Endodermal cell (in vitro differentiated cells): ENCODE results near the gene CLCNKB. TPM values are rescaled to one million over a fixed set of nuclear protein-coding genes. Genes with fewer than 3 reads are reported as not detected.

Experiments used
- DNase-seq: peaks from one replicate; pipeline ENCODE4 v3.0.0-alpha.2; 2017
- H3K27ac ChIP-seq: 2 replicates; pipeline ENCODE4 v1.5.1; 2013; ENCODE audit warnings: mild to moderate bottlenecking, low read depth, low read length, moderate library complexity
- H3K27me3 ChIP-seq: 2 replicates; pipeline ENCODE4 v1.6.1; 2013; ENCODE audit warnings: mild to moderate bottlenecking, low read length, moderate library complexity; ENCODE audit not compliant: insufficient read depth, control insufficient read depth, poor library complexity, severe bottlenecking
- H3K36me3 ChIP-seq: 2 replicates; pipeline ENCODE4 v1.7.0; 2013; ENCODE audit warnings: mild to moderate bottlenecking, low read length, moderate library complexity; ENCODE audit not compliant: control insufficient read depth, insufficient read depth
- H3K4me1 ChIP-seq: one replicate; pipeline ENCODE4 v1.7.0; 2013; ENCODE audit warnings: low read length; ENCODE audit not compliant: control insufficient read depth, insufficient read depth
- H3K4me3 ChIP-seq: 2 replicates; pipeline ENCODE4 v1.5.1; 2013; ENCODE audit warnings: mild to moderate bottlenecking, low read length, moderate library complexity
- H3K9ac ChIP-seq: 2 replicates; pipeline ENCODE4 v1.6.1; 2013; ENCODE audit warnings: mild to moderate bottlenecking, low read length, moderate library complexity; ENCODE audit not compliant: poor library complexity, severe bottlenecking; ENCODE audit errors: extremely low read depth
- H3K9me3 ChIP-seq: 2 replicates; pipeline ENCODE4 v1.6.1; 2013; ENCODE audit warnings: mild to moderate bottlenecking, low read length, moderate library complexity; ENCODE audit not compliant: control insufficient read depth
- H3K27ac Mint-ChIP-seq: 2 replicates; pipeline ENCODE4 v1.8.0; 2020; ENCODE audit warnings: mixed read lengths
- H3K27me3 Mint-ChIP-seq: 2 replicates; pipeline ENCODE4 v1.8.0; 2021; ENCODE audit warnings: mild to moderate bottlenecking, mixed read lengths; ENCODE audit not compliant: insufficient read depth
- H3K36me3 Mint-ChIP-seq: 2 replicates; pipeline ENCODE4 v1.8.0; 2020; ENCODE audit warnings: low read depth, mixed read lengths
- H3K4me1 Mint-ChIP-seq: 2 replicates; pipeline ENCODE4 v1.8.0; 2020; ENCODE audit warnings: mixed read lengths
- H3K4me3 Mint-ChIP-seq: 2 replicates; pipeline ENCODE4 v1.8.0; 2020; ENCODE audit warnings: mild to moderate bottlenecking, moderate library complexity, mixed read lengths
- H3K9me3 Mint-ChIP-seq: 2 replicates; pipeline ENCODE4 v1.8.0; 2020; ENCODE audit warnings: mild to moderate bottlenecking, mixed read lengths
- whole genome bisulfite sequencing, 2 experiments: methylation state at CpG; one replicate each; pipeline versions ENCODE4 v1.1.5 to v1.1.7; 2013; ENCODE audit warnings: missing lambda C conversion rate in 2 of 2, mixed read lengths in 1 of 2; ENCODE audit not compliant: insufficient coverage in 1 of 2, insufficient read length in 1 of 2; 5-methylcytosine and 5-hydroxymethylcytosine counted together
- total RNA-seq, 2 donors: library from RNA; stranded (reverse); fragmentation: NEBNext Ultra II Directional in 1 of 2; extraction: Animal tissue kit (Norgen Biotek cat#: 25700) in 1 of 2; gene quantifications; 2 replicates in 1 of 2; 3 replicates in 1 of 2; pipeline ENCODE4 v1.2.1, GENCODE V29; 2021
- TF ChIP-seq, protein P1 (sequence below): fragments of 200-600 bp; sonication (generic); conservative IDR thresholded peaks from 2 replicates; pipeline ENCODE4 v1.5.0; 2021; ENCODE audit warnings: antibody characterized with exemption, mild to moderate bottlenecking

CLCNKB gene
- total RNA-seq, 2 donors from 2014 or later, result 3.6 to 3.7 TPM

DNA sequence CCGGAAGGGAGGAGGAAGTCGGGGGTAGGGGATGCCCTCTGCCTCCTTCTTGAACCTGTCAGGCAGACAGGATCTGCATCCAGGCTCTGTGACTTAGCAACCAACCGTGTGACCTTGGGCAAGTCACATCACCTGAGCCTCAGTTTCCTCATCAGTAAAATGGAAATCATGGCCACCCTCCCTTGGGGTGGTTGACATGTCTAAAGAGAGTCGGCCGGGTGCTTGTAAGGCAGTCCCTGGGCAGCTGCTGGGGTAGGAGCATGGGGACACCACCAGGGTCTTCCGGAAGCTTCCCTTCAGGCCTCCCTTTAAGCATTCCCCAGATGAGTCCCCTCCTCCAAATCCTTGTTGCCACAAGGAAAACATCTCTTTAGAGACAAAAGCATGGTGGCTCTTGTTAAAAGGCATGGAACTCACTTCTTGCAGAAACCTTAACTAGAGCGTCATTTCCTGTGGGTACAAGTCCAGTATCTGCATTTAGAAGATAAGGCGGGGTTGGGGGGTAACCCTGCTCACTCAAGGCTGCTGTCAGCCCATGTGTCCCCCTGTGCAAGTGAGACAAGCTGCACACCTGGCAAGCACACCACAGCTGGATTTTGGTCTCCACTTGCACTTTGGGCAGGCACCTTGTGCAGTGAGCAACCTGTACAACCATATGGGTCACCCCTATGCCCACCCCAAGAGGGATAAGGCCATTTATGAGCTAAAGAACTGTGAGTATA, 10.4 kb downstream of the CLCNKB start:
- H3K27me3 ChIP-seq, result no peaks in the 10 kb centered on the region
- H3K4me3 Mint-ChIP-seq, result no peak overlapping the region
- WGBS, 2 experiments, result 95 to 100% methylated on average over 2 to 7 of the region's 8 CpGs
- H3K9me3 ChIP-seq, result no peaks in the 10 kb centered on the region
- TF ChIP-seq, protein P1, sequence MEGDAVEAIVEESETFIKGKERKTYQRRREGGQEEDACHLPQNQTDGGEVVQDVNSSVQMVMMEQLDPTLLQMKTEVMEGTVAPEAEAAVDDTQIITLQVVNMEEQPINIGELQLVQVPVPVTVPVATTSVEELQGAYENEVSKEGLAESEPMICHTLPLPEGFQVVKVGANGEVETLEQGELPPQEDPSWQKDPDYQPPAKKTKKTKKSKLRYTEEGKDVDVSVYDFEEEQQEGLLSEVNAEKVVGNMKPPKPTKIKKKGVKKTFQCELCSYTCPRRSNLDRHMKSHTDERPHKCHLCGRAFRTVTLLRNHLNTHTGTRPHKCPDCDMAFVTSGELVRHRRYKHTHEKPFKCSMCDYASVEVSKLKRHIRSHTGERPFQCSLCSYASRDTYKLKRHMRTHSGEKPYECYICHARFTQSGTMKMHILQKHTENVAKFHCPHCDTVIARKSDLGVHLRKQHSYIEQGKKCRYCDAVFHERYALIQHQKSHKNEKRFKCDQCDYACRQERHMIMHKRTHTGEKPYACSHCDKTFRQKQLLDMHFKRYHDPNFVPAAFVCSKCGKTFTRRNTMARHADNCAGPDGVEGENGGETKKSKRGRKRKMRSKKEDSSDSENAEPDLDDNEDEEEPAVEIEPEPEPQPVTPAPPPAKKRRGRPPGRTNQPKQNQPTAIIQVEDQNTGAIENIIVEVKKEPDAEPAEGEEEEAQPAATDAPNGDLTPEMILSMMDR, result no peak
- H3K27ac Mint-ChIP-seq, result no peak overlapping the region
- H3K4me1 Mint-ChIP-seq, result peaks cover 19% of the 10 kb centered on the region
- DNase-seq, result no peak
- H3K4me1 ChIP-seq, result peaks cover 2% of the 10 kb centered on the region
- no peak overlapping the region for H3K27ac ChIP-seq
- no peak overlapping the region for H3K4me3 ChIP-seq
- no peaks in the 10 kb centered on the region for H3K36me3 Mint-ChIP-seq
- no peaks in the 10 kb centered on the region for H3K27me3 Mint-ChIP-seq
- H3K9ac ChIP-seq, result no peak overlapping the region
- H3K36me3 ChIP-seq, result no peaks in the 10 kb centered on the region
- no peaks in the 10 kb centered on the region for H3K9me3 Mint-ChIP-seq

DNA sequence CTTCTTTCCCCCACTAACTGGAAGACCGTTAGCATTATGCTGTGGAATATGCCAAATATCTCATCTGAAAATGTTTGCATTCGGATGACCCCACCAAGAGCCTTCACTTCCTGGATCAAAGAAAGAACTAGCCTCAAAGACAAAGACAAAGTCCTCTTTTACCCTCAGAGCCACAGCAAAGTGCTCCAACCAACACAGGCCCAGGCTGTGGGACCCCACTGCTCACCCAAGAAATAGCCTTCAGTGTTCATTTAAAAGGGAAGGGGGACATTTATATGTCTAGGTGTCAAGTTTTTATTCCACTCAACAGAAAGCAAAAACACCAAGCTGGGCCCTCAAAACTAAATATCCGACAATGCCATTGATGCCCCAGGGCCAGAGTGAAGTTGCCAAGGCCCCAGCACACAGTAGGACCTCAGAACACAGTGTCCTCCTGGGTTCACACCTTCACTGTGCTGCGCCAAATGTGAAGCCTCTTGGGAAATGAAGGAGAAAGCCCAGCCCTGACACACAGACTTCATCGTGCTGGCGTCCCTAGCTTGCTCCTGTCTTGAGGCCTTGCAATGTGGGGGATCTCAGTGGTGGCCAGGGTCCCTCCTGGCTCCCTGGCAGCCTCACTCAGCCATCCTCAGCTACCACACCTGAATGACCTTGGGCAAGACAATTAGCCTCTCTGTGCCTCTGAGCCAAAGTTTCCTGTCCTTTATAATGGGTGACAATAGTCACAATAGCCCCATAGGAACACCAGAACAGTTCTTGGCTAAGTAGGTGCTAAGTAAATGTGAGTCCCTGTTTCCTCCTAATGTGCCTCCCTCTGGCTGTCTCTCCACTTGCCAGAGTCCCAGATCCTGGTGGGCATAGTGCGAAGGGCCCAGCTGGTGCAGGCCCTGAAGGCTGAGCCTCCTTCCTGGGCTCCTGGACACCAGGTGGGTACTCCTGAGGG, 11.3 kb downstream of the CLCNKB start:
- H3K27me3 Mint-ChIP-seq, result no peaks in the 10 kb centered on the region
- no peaks in the 10 kb centered on the region for H3K36me3 ChIP-seq

More for the DNA sequence above, 11.3 kb downstream of the CLCNKB start:
- Histone ChIP-seq H3K27me3 (no peaks in the 10 kb centered on the region), H3K4me1 (peaks cover 2% of the 10 kb centered on the region), H3K9ac (no peak overlapping the region), H3K27ac (no peak overlapping the region), H3K9me3 (no peaks in the 10 kb centered on the region), H3K4me3 (no peak overlapping the region)
- no peak for DNase-seq
- Mint-ChIP-seq H3K27ac (no peak overlapping the region), H3K9me3 (no peaks in the 10 kb centered on the region), H3K36me3 (no peaks in the 10 kb centered on the region), H3K4me1 (peaks cover 15% of the 10 kb centered on the region), H3K4me3 (no peak overlapping the region)
- TF ChIP-seq, protein P1, result no peak
- whole genome bisulfite sequencing, 2 experiments, result 78 to 87% methylated on average over 5 to 7 of the region's 7 CpGs
